Activated T-cell treated with anti-CD3 and anti-CD28 coated beads for 4 hours (primary cell): ENCODE data around the gene CHD2.
"Not testable (repeated sequence)": the region's sequence is repeated elsewhere in the genome, so short reads cannot be mapped to it uniquely, and the experiment has no call there.

Source experiments
- DNase-seq: peaks from one replicate; pipeline ENCODE4 v3.0.0-alpha.2; 2020

The CHD2 gene

GRCh38 chr15:92906563-92907081, 6.5 kb downstream of the CHD2 start:
- DNase-seq, result peak; percentile 33

GRCh38 chr15:92907229-92907628, 7.1 kb downstream of the CHD2 start:
- DNase-seq, result no peak

- DNase-seq, result no peak
These were observed 8.0 kb downstream of the CHD2 start for GRCh38 chr15:92907896-92908712.

- no peak for DNase-seq
These were observed 8.6 kb downstream of the CHD2 start for GRCh38 chr15:92908713-92909057.

GRCh38 chr15:92909136-92909781, 9.1 kb downstream of the CHD2 start:
- DNase-seq, result no peak

- DNase-seq, result no peak
These were observed 10.3 kb downstream of the CHD2 start for GRCh38 chr15:92910451-92910850.

- DNase-seq, result no peak
These were observed 14.0 kb downstream of the CHD2 start for GRCh38 chr15:92914103-92914499.

GRCh38 chr15:92914768-92915221, 14.7 kb downstream of the CHD2 start:
- no peak for DNase-seq

- DNase-seq, result no peak
These were observed 15.8 kb downstream of the CHD2 start for GRCh38 chr15:92915766-92916435.

GRCh38 chr15:92917598-92918407, 17.7 kb downstream of the CHD2 start:
- peak; percentile 94 for DNase-seq

- DNase-seq, result not testable (repeated sequence)
These were observed 18.8 kb downstream of the CHD2 start for GRCh38 chr15:92918881-92919280.

- DNase-seq, result no peak
These were observed 20.6 kb downstream of the CHD2 start for GRCh38 chr15:92920595-92921161.

GRCh38 chr15:92921215-92922131, 21.3 kb downstream of the CHD2 start:
- no peak for DNase-seq

GRCh38 chr15:92922418-92923002, 22.4 kb downstream of the CHD2 start:
- DNase-seq, result no peak

GRCh38 chr15:92924216-92924615, 24.1 kb downstream of the CHD2 start:
- DNase-seq, result no peak

- no peak for DNase-seq
These were observed 25.3 kb downstream of the CHD2 start for GRCh38 chr15:92925454-92925853.

- DNase-seq, result no peak
These were observed 28.2 kb downstream of the CHD2 start for GRCh38 chr15:92928225-92928750.

GRCh38 chr15:92929002-92929401, 28.9 kb downstream of the CHD2 start:
- DNase-seq, result no peak

- DNase-seq, result no peak
These were observed 30.0 kb downstream of the CHD2 start for GRCh38 chr15:92930054-92930621.

- DNase-seq, result no peak
These were observed 30.7 kb downstream of the CHD2 start for GRCh38 chr15:92930776-92931175.
